Stimulated activated CD4-positive, alpha-beta T cell treated with anti-CD3 and anti-CD28 coated beads, Interleukin-12 subunit alpha, Interleukin-12 subunit beta, amount 100 ng/mL, for 4 hours (primary cell): Measurements from ENCODE around the gene DOLK.
A peak's percentile ranks its signal among the peaks of the same experiment; 100 is the strongest.
"Not testable (repeated sequence)": the region's sequence is repeated elsewhere in the genome, so short reads cannot be mapped to it uniquely, and the experiment has no call there.

Source experiments
- DNase-seq: peaks from one replicate; pipeline ENCODE4 v3.0.0-alpha.2; 2020

The DOLK gene

DNA sequence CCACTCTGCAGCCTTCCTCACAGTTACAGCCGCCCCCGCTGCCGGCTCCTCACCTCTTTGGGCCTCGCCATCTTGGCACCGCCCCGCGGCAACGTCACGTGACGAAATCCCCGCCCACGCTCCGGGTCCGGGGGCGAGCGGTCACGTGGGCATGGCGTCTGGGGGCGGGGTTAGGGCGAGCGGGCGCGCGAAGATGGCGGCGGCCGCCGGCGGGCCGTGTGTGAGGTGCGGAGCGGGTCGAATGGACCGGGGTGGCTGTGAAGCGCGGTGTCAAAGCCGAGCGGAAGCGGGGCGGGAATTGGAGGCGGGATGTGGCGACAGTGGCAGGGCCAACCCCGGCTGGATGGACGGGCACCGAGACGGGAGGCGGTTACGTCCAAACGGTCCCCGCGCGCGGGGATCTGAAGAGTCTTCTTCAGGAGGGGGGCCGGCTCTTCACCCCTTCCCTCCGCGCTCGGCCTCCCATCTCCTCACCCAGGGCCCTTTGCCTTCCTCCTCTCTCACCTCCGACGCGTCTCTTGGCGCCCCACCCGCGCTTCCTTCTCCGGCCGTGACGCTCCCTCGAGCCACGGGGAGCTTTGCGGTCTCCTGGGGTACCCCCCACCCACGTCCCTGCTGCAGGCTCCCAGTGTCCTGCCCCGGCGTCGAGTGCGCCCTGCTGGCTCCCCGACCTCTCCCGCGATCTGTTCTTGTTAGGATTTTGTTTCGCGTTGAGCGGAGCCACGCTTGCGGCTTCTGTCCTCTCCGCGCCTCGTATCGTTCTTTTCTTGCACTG is at the start of gene DOLK, which contains the start of gene NUP188:
Gene DOLK, minus strand, starts transcription at position 77 of the 775 bp plus-strand sequence. CDS start 300 bp downstream, outside the sequence.
Gene NUP188, plus strand, starts transcription at position 173 of the 775 bp plus-strand sequence. Its CDS starts 21 bp downstream, at position 194.
- DNase-seq = peak; percentile 100

DNA sequence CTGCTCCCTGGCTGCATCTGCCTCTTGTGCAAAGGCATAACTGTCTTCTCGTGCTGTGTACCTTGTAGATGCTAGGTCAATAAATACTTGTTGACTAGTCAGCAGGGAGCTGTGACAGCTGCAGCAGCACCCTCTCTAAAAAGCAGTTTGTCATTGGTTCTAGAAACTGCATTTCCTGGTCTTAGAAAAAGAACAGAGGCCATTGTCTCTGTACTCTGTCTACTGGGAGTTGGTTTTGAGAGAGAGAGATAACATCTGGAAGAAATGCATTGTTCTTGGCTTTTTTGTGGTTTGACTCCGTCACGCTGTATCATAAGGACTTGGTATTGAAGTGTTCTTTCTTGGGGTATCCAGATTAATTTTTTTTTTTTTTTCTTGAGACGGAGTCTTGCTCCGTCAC is 48.4 kb upstream of the DOLK start:
- no peak for DNase-seq

DNA sequence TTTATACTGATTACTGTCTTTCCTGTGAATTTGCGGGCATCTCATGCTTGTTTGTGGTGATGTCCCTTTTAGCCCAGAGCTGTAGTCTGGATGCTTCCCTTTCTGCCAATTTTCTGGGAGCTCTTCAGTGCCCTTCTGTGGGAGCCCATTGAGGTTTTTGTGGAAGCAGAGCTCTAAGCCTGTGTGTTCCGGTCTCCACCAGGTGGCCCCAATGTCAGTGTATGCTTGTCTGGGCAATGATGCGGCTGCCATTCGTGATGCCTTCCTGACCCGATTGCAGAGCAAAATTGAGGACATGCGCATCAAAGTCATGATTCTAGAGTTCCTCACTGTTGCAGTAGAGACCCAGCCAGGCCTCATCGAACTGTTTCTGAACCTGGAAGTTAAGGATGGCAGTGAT is 45.6 kb upstream of the DOLK start:
- no peak for DNase-seq

DNA sequence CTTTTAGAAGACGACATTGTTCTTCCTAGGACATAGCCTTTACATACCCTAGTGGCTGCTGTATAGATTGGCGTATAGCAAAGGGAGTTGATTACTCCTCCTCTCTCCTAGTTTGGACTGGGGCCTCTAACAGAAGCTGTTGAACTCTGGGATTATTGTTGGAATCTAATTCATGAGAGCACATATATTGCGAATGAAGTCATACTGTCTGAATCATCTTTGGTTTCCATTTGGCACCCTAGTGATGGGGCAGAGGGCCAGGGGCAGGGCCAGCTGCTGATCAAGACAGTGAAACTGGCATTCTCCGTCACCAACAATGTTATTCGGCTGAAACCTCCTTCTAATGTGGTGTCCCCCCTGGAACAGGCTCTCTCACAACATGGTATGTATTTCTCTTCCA is 40.4 kb upstream of the DOLK start:
- no peak for DNase-seq

DNA sequence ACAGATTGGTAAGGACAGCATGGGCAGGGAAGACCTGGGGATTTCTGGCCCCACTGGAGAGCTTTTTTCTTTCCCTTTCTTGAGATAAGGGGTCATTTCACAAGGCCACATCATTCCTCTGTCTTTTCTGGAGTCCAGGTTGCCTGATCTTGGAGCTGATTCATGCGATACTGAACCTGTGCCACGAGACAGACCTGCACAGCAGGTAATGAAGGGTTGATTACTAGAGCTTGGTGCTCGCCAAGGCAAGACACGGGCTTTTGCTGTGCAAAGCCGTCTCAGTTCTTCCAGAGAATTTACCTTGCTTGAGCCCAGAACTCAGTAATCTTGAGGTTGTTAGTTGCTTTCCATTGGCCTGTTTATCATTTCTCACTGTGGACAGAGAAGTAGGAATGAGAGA is 39.3 kb upstream of the DOLK start:
- DNase-seq = no peak

DNA sequence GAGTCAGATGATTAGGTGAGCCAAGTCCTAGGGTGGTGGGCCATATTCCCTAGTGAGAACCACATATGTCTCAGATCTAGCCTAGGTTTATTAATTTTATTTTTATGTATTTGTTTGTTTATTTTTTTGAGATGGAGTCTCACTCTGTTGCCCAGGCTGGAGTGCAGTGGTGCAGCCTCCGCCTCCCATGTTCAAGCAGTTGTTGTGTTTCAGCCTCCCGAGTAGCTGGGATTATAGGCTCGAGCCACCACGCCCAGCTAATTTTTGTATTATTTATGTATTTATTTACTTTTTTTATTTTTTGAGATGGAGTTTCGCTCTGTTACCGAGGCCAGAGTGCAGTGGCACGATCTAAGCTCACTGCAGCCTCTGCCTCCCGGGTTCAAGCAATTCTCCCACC is 36.1 kb upstream of the DOLK start:
- DNase-seq = no peak

DNA sequence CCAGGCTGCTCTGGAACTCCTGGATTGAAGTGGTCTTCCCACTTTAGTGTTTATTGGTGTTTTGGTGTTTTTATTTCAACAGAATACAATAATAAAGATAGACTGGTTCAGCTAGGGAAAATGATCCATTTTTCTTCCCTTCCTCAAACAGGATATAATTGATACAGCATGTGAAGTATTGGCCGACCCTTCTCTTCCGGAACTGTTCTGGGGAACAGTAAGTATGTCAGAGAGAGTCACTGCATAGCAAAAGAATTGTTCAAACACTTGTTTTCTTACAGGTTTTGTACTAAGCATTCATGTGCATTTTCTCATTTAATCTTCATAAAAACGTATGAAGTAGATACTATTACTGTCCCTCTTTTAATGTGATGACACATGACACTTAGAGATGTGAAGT is 31.7 kb upstream of the DOLK start:
- no peak for DNase-seq

DNA sequence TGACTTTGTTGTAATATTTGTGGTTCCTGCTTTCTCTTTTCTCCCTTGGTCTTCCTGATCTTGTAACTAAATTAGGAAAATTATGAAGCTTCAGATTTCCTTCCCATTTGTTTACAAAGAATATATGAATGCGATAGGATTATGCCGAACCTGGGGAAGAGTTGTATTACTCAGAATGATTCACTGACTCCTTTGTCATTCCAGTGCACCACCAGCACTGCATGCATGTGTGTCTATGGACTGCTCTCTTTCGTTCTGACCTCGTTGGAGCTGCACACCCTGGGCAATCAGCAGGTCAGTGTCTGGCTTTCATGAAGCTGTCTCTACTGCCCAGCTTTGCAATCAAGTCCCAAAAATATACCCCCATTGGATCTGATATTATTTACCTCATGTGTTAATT is 25.6 kb upstream of the DOLK start:
- no peak for DNase-seq

DNA sequence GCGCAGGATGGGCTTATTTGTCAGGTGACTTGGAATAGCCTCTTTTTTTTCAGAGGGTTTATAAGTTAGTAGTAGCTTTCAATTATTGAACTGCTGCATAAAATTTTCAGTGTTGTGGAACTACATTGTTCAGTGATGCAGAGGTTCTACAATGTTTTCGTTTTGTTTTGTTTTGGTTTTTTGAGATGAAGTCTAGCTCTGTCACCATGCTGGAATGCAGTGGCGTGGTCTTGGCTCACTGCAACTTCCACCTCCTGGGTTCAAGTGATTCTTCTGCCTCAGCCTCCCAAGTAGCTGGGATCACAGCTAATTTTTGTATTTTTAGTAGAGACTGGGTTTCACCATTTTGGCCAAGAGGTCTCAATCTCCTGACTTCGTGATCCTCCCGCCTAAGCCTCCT is 22.1 kb upstream of the DOLK start:
- no peak for DNase-seq

DNA sequence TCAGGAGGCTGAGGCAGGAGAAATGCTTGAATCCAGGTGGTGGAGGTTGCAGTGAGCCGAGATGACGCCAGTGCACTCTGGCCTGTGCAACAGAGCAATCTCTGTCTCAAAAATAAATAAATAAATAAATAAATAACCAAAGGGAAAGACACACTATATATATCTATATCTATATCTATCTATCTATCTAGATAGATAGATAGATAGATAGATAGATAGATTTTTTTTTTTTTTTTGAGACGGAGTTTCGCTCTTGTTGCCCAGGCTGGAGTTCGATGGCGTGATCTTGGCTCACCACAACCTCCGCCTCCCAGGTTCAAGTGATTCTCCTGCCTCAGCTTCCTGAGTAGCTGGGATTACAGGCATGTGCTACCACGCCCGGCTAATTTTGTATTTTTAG is 14.0 kb upstream of the DOLK start:
- DNase-seq = not testable (repeated sequence)

DNA sequence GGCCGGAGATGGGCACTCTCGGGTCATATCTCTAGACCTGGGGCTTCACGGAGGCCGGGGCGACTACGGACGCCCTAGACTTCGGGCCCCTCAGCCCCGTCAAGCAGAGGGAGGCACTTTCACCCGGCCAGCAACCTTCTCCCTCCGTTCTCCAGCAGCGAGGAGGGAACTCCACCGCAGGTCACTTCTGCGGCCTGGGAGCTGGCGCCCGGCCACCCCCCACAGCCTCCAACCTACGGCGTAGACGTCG is 201 bp downstream of the DOLK start:
- no peak for DNase-seq

DNA sequence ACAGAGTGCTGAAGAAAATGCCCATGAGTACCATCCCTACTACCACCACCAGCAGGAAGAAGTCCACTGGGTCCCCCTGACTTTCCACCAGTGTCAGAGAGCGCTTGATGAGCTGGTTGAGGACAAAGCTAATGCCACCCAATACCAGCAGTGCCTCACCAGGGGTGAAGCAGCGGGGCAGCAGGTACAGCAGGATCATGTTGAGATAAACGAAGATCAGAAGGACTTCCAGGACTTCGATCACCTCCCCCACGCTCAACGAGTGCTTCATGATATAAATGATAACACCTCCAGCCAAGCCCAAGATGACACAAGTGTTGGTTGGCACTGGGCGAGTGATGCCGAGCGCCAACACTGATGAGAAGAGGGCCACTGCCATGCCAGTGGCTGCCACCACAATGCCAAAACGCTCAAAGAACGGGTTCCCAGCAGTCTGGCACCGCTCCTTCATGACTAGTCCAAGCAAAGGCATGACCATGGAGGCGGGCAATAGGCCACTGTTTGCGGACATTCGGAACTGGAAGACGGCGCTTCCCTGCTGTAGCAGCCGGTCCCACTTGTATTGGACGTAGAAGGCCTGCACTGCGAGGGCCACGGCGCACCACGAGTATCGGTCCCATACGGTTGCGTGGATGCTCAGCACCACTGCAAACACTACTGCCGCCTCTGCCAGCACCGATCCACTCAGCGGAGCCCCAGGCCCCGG is 679 bp downstream of the DOLK start:
- peak; percentile 27 for DNase-seq

DNA sequence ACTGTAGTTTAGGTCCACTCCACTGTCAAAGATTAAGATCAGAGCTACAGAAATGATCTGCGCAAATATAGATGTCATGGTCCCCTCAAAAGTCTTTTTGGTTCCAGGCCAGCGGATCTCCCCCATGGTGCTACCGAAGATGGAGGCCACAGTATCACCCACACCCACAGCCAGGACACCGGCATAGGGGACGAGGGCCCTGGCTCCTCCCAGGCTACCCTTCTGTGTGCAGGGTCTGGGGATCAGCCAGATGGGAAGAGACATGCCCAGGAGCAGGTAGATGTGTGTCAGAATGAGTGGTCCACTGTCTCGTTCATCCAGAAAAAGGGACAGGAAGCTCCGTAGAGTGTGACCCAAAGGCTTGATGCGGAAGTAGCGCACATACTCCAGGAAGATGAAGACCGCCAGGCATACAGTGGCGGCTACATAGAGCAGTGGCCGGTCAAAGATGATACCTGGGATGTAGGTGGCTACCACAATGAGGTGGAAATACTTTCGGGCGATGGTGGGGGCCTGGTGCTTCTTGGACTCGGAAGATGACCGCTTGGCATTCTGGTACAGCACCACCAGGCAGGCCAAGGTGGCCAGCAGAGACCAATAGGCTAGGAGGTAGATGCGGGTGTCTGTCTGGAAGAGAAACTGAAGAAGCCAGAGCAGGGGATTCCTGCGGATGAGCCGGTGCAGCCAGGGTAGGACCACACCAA is 1.5 kb downstream of the DOLK start:
- no peak for DNase-seq

DNA sequence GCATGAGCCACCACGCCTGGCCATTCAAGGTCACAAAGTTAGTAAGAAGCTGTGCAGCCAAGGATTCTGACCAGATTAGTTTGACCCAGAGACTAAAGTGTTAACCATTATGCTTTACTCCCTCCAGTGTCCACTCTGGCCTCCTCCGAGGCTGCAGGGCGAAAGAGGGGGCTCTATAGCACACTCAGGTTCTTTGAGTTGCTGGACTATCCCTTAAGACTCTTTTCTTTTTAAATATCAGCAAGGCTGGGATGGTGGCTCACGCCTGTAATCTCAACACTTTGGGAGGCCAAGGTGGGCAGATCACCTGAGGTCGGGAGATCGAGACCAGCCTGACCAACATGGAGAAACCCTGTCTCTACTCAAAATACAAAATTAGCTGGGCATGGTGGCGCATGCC is 2.4 kb downstream of the DOLK start:
- DNase-seq = not testable (repeated sequence)

DNA sequence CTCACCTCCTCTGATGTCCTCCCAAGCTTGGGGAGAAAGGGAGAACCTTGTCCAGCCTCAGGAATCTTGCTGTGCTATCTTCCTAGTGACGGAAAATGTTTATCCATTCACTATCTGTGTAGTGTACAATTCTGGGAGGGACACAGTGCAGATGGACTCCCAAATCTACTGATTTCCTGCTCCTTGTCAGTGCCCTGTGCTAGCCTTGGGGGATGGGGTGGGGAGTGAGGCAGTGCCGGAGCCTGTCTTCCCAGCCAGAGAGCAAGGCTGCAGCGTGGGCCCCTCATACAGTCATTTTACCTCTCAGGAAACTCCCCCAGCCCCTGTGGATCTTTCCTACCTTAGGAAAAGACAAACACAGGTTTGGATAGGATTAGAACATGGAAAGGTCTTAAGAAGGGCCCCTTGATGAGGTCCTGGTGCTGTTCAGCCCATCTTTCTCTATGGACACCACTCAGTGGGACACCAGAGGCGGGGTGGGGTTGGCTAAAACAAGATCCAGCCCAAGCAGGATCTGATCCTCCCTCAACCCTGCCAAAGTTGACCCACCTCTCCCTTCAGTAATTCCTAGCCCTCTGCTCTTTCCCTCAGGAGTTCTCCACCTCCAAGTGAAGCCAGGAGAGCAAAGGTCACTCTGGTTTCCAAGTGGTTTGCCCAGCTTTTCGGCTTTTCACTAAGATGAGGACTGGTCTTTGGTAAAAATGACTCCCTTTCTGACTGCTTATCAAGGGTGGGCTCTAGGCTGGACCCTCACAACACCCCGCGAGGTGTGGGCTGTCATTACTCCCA is 3.4 kb downstream of the DOLK start:
- DNase-seq = no peak

DNA sequence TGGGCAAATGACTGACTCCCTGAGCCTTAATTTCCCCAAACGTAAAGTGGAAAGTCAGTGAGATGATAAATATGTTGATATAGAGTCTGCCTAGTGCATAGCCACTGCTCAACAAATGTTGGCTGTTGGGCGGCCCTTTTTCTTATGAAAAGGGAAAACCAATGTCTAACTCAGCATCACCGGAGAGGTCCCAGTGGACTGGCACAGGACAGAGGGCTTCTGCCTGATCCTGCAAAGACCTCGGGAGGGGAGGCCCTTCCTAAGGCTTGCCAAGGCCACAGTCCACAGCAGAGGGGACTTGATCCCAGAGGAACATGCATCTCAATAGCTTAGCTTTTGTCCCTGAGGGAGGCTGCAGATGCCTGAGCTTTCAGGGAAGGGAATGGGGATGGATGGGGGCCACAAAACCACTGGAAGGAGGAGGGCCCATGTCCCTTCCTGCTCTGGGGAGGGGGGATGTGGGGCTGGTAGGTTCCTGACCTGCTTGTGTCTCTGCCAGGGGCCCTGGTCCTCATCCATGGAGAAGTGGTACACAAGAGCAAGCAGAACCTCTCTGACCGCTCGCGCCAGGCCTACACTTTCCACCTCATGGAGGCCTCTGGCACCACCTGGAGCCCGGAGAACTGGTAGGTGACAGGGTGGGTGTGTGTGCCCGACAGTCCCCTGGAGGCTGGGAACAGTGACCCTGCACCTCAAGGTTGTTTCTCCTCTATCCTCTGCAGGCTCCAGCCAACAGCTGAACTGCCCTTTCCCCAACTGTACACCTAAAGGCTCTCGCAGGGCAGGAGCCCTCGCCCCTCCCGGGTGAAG is 6.3 kb downstream of the DOLK start:
- DNase-seq = no peak

DNA sequence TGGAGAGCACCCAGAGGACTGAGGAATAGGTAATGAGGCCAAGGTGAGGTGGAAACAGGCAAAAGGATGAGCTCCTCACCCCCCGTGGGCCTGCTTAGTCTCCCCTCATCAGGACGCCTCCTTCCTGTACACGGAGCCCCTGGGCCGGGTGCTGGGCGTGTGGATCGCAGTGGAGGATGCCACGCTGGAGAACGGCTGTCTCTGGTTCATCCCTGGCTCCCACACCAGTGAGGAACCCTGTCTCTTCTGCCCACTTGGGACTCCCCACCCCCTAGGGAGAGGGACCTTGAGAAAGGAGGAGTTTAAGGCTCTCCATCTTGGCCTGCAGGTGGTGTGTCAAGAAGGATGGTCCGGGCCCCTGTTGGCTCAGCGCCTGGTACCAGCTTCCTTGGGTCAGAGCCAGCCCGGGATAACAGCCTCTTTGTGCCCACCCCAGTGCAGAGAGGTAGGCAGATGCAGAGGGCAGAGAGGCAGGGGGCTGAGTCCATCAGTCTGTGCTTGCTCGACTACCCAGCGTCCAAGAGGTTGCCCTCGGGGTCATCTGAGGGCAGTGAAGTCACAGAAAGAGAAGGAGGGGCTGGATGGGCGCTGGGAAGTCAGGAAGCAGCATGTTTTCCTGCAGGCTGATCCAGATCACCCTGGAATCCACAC is 7.0 kb downstream of the DOLK start:
- DNase-seq = no peak

DNA sequence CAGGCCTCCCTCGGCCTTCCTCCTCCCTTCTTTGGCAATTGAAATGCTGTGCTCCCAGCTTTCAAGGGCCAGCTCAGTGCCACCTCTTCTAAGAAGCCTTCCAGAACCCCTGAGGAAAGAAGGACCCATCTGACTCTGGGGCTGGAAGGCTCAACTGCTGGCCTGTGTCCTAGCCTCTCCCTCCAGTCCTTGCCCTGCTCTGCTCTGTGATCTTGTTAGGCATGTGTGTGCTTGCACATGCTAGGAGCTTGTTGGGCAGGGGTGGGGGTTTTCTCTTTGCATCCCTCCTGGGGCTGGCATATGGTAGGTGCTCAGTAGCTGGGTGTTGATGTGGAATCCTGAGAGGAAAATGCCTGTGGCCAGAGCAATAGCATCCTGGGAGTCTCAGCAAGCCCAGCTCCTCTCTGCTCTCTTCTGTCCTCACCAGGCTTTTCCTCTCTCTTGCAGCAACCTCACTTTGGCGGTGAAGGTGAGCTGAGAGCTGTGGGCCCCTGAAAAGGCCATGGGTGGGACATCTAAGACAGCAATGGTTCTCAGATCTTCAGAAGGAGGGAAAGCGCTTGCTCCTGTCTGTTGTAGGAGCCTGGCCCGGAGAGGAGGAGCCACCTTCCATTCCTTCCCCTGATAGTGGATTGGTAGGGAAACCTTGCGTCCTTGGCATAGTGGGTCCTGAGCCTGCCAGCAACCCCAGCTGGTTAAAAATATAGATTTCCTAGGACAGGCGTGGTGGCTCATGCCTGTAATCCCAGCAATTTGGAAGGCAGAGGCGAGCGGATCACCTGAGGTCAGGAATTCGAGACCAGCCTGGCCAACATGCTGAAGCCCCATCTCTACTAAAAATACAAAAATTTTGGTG is 9.9 kb downstream of the DOLK start:
- DNase-seq = no peak

DNA sequence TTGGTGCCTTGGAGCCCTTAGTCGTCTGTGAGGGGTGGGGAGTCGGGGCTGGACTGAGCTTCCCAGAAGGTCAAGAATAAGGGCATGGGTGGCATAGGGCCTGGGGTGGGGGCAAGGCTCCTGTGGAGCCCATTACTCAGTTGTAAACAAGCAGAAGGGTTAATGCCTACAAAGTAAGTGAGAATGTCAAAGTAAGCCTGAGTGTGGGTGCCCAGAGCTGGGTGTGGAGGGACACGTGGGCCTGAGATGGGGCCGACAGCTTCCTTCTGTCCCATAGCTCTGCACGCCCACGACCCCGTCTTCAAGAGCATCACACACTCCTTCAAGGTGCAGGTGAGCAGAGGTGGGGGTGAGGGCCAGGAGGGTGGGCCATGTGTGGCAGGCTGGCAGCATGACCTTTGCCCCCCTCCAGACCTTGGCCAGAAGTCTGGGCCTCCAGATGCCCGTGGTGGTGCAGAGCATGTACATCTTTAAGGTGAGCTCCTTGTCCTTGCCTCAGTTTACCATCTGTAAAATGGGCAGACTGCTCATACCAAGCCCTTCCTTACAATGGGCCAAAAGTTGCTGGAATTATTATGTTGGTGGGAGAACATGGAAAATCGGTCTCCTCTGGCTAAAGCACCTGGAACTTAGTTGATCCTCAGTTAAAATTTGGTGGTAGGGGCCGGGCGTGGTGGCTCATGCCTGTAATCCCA is 11.1 kb downstream of the DOLK start:
- no peak for DNase-seq

DNA sequence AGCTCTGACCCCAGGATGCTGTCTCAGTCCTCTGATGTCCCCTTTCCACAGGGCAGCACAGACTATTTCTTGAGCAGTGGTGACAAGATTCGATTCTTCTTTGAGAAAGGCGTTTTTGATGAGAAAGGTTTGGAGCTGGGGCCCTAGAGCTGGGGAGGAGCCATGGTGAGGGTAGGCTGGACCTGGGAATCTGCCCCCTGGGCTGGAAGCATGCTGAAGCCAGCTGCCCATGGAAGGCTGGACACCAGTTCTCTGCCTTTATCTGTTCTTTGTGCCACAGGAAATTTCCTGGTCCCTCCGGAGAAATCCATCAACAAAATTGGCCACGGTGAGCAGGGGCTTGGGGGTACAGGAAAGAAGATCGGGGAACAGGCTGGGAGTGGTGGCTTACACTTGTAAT is 13.7 kb downstream of the DOLK start:
- DNase-seq = no peak
